Stimulated activated CD8-positive, alpha-beta memory T cell treated with anti-CD3 and anti-CD28 coated beads, Interleukin-2, amount 100 ng/mL, for 1 hour (primary cell): ENCODE data around the gene KCNQ1.

ENCODE experiments used
- DNase-seq, 2 donors: peaks; one replicate each; pipeline ENCODE4 v3.0.0-alpha.2; 2020; ENCODE audit warnings: low read depth in 2 of 2

KCNQ1 gene

DNA sequence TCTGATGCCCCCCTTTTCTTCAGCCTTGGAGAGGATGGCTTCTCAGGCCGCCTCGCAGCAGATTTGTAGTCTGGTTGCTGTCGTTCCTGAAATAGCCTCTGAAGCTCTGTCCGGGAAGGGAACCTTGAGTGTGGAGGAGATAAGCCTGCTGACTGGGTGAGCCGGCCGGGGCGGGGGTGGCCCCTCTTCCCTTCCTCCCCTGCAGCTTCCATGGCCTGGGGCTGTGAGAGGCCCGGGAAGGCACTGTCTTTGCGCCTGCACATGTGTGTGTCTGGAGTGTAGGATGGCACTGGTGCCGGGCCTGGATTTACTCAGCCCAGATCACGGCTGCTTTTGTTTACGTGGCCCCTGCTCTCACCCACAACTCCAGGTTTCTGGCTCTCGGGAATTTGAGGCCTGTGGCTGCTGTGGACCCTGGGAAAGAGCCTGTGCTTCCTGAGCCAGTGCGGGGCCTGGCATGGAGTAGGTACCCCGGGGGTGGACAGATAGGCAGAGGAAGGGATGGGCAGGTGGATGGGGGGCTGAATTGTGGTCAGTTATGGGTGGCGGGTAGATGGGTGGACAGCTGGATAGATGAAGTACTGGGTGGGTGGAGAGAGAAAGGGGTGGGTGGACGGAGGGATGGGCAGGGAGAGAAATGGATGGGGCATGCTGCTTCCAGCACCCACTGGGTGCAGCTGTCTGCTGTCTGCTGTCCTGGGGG, 16.6 kb downstream of the KCNQ1 start:
- no peak for DNase-seq

DNA sequence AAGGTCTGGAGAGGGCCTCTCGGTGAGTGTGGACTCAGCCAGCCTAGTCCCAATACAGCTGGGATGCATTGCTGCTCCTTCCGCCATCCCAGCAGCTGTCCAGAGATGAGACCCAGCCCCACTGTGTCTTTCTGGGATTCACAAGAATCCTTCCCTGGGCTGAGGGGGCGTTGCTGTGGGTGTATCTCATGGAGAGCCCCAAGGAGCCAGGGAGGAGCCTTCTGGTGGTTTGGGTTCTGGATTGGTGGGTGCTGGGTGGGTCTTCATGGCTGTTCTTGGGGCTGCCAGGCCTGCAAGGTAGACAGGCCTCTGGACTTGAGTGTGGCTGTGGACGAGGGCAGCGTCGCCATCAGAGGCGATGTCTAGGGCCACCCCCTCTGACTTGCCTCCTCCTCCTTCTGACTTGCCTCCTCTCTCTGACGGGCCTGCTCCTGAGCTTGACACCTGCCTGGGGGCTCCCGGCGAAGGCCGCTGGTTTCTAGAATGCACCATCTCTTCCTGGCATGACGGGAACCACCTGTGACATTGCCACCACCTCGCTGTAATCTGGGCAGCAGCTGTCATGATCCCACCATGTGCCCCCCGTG, 17.2 kb downstream of the KCNQ1 start:
- DNase-seq = no peak

DNA sequence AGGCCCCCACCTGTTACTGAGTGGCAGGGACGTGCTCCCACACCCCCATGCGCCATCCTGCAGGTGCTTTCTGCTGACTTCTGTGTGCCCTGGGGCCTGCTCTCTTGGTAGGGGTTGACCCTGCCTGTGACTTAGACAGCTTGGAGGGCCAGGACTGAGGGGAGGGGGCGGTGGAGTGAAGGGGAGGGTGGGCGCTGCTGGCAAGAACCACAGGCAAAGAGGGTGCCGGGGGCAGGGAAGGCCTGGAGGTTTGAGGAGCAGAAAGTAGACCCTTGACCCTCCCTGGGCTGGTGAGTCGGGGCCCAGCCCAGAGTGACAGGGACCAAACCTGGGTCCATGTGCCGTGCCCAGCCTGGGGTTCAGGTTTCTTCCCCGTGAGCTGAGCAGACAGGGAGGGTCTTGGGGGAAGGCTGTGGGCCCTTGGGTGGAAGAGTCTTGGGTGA, 17.8 kb downstream of the KCNQ1 start:
- no peak for DNase-seq

DNA sequence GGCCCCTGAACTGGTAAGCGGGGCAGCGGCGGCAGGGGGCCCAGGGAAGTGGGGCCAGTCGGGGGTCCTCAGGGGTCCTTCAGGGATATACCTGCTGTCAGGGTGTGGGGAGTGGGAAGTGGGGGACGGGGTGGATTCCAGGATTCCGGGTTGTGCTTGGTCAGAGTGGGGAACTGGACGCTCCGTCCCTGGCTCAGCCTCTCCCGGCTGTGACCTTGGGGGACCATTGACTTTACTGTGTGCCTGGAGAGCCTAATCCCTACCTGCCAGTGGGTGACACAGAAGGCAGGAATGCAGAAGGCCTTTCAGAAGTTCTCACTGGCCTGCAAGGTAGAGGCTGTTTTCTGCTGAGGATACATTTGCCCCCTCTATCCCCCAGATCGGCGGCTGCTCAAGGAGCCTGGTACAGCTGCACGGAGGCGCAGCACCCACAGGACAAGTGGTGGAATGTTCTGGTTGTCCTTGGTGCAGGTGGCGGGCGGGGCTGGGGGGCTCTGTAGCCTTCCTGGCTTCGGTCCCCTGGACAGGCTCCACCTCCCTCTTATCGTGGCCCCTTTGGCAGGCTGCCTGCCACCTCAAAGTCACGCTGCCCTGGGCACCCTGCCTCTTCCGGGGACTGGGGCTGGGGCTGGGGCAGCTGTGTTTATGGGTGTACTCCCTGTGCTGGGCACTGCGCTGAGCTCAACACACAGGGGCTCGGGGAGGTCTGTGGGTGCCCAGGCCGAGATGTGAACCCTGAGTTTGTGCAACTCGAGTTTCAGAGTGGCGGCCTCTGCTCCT, 18.4 kb downstream of the KCNQ1 start:
- DNase-seq = no peak

DNA sequence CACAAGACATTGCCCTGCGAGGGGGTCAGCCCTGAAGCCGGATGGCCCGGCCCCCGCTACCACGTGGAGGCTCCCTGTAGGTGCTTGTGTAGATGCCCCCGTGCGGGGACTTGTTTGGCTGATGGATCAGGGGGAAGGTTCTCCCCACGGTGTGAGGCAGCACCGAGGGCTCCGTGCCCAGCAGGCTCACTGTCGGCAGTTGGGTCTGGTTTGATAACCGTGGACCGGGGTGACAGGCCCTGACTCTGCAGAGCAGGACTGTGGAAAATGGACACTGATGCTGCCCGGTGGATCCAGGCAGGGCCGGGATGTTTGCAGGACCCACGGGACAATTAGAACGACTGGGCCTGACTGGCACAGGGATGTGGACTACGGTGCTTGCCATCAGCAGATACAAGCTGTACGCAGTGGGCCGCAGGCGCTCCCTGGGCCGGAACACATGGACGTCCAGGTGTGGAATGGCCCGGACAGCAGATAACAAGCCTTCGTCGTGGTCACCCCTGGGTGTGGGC, 19.0 kb downstream of the KCNQ1 start:
- DNase-seq = no peak

DNA sequence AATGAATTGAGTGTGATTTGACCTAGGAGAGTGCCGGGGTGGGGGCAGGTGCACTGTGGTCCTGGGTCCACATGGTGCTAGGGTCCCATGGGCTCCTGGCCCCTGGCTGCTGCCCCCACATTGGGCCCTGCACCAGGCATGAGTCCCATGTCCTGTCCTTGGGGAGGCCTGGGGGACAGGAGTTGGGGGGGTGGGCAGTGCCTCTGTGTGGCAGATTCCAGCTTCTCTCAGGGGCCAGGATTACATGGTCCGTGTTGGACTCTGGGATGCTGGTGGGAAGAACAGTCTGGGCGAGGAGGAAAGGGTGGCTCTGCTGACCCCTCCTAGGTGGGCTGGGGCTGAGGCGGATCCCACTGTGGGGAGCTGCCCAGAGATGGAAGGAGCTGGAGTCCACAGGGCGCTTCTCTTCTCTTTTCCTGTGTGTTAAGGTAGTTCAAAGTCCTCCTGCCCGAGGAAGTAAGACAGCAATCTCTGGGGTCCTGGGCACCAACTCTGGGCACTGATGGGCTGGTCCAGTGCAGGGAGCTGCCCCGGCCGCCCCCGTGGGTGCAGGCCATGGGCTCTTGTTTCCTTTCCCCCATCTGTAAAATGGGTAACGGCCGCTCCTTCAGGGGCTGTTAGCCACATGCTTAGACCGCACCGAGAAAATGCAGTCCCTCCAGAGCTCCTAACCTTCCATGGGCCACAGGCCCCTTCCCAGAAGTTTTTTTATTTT, 19.8 kb downstream of the KCNQ1 start:
- DNase-seq = no peak

DNA sequence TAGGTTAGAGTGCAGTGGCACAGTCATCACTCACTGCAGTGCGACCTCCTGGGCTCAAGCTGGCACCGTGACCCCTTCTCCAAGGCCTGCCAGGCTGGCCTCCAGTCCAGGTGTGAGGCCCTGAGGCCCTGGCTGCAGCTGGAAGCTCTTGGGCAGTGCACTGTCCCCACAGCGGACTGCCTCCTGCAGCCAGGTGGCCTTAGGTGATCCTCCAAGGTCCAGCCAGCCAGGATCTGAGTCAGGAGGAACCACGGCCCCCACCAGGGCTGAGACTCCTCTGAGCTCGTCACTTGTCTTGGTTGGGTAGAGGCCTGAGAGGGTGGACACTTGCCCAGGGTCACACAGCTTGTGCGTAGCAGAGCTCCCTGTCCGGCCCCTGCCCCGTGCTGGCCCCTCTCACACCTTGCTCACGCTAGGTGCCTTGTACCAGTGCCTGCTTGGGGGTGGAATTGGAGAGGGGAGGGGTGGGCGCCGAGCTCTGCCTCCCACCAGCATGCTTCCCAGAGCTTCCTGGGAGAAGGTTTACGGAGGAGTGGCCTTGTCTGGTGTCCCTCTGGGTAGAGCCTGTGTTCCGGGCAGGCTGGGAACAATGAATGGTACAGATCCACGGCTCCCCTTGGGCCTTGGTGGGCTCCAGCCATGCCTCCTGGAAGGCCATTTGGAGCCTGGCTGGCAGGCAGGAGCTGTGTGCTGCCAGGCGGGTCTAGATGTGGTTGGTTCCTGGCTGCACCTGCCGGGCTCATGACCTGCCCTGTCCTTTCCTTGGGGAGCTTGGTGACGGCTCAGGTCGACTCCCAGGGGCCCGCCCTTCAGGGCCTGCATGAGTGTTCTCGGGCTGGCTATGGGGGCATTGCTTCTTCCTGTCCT, 20.6 kb downstream of the KCNQ1 start:
- DNase-seq = no peak

DNA sequence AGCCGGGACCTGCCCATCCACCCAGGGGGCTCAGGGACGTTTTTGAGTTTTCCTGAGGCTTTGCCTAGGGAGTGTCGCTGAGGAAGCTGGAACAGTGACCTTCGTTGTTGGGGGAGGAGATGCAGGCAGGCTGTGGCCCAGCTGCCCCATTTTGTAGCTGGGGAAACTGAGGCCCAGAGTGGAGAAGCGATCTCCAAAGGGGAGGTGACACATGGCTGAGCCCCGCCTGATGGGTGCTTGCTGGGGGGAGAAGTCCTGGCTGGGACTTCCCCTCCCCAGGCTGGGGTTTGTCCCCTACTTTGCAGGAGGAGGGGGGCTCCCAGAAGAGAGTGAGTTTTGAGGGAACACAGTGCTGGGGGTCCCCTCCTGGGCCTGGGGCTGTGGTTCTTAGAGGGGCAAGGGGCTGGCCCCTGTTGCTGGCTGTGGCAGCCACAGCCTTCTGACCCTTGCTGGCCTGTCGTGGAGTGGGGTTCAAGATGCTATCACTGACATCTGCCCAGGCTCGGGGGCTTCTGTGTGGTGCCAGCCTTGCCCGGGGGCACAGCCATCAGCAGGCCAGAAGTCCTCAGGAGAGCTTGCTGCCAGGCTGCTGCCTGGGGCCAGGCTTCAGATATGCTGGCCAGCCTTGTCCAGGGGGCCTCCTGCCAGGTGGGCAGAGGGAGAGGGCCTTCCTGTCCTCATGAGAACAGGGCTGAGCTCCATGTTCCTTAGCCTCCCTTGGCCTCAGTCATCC, 21.4 kb downstream of the KCNQ1 start:
- DNase-seq = no peak

DNA sequence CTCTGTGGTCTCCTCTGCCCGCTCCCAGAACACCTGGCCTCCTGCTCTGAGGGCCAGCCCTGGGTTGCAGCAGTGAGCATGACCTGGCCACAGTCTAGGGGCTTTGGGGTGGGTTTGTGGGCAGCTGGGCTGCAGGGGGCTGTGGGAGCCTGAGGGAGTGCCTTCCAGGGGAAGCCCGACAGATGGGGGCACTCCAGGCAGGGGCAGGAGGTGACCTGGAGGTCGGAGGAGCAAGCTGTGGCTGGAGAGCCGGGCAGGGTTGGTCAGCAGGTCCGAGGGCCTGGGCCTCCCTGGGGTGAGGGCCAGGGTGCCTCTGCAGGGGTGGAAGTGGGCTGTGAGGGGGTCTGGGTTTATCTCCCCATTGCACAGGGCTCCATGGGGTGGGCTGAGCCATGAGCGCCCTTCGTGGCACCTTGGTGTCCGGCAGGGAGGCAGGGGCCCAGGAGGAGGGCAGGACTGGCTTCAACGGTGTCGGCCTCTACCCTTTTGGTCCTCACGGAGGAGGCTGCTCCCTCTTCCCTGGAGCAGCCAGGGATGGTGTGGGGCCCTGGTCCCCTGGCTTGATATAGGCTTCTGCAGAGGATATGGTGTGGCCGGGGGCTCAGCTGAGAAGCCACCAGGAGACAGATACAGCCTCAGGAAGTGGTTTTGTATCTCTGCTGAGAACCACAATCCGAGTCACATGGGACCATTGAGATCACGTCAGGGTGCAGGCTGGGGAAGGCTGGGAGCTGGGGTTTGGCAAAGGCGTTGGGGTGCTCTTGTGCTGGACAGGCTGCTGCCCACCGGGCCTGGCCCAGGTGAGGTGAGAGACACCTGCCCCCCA, 22.3 kb downstream of the KCNQ1 start:
- peak in 1 of 2 donors; percentile 30 for DNase-seq

DNA sequence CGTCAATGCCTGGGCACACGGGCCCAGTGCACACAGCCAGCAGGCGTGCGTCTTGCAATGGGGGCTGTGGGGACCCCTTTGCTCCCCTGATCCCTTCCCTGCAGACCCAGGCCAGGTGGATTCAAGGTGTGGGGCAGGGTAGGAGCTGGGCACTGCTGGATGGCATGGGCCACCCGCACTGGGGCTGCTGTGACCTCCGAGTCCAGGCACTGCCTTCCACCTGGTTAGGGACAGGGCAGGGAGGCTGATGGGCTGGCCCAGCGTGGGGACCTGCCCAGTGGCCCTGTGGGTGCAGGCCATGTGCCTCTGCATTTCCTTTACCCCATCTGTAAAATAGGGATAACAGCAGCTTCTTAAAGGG, 22.9 kb downstream of the KCNQ1 start:
- DNase-seq = no peak

DNA sequence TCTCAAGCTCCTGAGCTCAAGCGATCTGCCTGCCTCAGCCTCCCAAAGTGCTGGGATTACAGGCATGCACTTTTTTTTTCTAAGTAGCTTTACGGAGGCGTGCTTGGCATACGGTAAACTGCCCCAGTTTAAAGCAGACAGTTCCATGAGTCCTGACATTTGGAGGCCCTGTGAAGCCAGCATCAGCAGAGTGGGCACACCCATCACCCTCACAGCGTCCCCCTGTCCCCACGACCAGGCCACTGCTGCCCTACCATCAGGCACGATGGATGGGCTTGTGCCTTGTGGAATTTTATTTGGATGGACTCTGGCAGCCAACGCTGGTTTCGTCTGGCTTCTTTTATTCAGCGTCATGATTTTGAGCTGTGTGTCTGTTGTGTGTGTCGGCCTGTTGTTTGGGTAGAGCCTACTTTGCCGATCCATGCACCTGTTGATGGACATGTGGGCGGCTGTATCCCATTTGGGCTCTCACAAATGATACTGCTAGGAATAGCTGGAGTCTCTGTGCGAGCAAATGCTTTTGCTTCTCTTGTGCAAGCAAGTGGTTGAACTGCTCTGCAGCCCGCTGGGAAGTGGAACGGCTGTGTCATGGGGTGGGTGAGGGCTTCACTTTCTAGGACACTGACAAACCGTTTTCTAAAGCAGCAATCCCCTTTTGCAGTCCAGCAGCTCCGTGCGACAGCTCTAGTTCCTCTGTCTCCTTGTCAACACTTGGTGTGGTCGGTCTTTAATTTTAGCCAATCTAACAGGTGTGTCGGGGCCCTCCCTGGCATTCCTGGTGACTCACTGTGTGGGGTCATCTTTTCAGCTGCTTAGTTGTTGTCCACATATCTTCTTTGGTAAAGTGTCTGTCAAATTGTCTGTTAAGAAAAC, 23.8 kb downstream of the KCNQ1 start:
- no peak for DNase-seq

DNA sequence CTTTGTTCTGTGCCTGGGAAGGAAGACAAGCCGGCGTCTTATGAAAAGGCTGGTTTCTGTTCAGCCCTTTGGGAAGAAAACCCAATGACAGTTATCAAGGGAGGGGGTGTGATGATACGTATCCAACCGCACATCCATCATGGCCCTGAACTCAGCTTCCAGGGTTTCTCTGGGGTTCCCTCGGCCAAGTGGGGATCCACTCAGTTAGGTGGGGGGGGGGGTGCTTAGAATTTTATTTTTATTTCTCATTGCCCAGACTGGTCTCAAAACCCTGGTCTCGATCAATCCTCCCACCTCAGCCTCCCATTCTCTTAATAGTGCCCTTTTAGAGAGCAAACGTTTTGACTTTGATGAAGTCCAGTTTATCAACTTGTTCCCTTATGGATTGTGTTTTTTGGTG, 25.7 kb downstream of the KCNQ1 start:
- DNase-seq = no peak

DNA sequence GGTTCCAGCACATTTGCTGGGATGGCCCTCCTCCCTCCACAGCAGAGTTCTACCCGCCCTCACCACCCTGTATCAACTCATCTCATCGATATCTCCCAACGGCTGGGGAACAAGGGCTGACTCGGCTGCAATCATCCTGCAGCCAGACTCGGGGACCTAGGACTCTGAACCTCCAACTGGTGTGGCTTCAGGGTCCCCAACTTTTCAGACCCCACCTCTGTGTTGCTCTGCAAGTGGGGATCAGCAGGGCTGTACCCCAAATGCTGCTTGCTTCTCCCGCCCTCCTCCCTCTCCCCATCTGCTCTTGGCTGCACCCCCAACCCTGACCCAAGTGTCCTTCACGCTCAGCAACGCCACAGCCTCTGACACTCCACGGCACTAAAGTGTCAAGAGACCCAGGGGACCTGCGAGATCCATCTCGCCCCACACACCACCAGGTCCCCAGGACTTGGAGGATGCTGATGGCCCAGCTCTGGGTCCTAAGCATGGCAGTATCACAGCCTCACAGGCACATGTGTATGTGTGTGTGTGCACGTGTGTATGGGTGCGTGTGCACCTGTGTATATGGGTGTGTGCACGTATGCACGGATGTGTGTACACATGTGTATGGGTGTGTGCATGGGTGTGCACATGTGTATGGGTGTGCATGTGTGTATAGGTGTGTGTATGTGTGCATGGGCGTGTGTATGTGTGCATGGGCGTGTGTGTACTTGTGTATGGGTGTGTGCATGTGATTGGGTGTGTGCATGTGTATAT, 26.4 kb downstream of the KCNQ1 start:
- DNase-seq = no peak

DNA sequence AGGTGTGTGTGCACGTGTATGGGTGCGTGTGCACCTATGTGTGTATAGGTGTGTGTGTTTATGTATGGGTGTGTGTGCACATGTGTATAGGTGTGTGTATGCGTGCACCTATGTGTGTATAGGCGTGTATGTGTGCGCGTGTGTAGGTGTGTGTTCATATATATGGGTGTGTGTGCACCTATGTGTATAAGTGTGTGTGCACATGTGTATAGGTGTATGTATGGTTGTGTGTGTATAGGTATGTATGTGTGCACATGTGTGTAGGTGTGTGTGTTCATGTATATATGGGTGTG, 26.9 kb downstream of the KCNQ1 start:
- no peak for DNase-seq

DNA sequence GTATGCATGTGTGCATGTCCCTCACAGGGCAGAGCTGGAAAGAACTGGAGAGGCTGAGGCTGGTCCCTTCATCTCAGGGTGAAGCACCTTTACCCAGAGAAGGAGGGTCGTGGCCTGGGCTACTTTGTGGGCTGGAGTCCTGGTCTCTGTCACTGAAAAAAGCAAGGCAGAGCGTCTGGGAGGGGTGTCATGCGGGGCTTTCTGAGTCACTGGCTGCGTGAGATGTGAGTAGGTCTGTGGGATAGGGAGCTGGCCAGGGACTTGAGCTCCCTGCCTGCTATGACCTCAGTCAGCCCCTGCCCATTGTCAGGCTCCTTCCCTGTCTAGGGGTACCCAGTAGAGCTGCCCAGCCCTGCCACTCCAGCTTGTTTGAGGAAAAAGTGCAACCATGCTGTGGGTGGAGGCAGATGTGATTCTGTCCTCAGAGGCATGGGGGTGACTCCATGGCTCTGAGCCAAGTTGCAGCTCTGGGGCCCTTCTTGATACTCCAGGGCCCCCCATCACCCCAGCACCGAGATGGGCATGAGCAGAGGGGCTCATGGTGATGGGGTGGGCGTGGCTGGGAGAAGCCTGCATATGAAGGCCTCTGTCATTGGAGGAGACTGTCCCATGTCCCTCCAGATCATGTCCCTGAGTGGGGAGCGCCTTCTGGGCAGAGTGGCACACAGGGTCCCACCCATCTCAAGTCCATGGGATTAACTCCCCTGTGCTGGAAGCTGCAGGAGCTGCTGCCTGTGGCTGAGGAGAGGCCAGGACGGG, 27.8 kb downstream of the KCNQ1 start:
- no peak for DNase-seq

DNA sequence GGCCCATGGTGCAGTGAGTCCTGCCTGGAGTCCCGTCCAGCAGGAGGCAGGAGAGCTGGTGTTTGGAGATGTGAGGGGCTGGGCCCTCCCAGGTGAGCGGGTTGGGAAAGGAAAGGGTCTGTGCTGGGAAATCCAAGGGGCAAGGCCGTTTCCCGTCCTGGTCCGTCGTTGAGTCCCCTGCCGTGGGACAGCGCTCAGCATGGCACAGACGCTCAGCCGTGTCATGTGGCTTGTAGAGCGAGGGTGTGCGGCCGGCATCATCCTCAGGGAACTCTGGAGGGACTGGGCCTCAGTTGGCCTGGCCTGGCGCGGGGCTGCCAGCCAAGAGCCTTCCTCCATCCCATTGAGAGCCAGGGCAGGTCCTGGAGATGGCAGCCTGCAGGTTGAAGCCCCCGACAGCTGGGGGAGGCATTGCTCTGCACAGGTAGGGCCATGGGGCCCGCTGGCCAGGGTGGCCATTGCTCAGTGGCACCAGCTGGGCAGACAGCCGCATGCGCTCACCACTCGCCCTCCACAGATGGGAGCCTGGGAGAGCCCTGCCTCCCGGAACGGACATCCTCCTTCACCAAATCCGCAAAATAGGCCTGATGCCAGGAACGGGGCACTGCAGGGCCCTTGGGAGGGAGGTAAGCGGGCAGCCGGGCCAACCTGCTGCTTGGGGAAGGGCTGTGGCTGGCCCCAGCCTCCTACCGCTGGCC, 28.7 kb downstream of the KCNQ1 start:
- DNase-seq = no peak
